Stomach (tissue), 9 donors: Measurements from ENCODE around the gene CREBBP. TPM values are rescaled to one million over a fixed set of nuclear protein-coding genes. Genes with fewer than 3 reads are reported as not detected.

Experiments used
- DNase-seq, 2 donors: peaks; one replicate each; pipeline versions ENCODE4 v3.0.0 to v3.0.0-alpha.2; 2013 to 2019
- H3K27ac ChIP-seq, 5 donors: fragments of 200-600 bp in 4 of 5; sonication (generic) in 4 of 5; one replicate each; pipeline ENCODE4 v1.5.1; 2013 to 2019; ENCODE audit warnings: mild to moderate bottlenecking in 1 of 5, moderate library complexity in 1 of 5
- H3K27me3 ChIP-seq, 3 donors: fragments of 200-600 bp; sonication (generic); one replicate each; pipeline ENCODE4 v1.5.1; 2017 to 2019; ENCODE audit warnings: mixed run types in 1 of 3
- H3K36me3 ChIP-seq, 4 donors: fragments of 200-600 bp; sonication (generic); 1 replicate in 3 of 4; 2 replicates in 1 of 4; pipeline ENCODE4 v1.5.1; 2016 to 2019
- H3K4me1 ChIP-seq, 4 donors: fragments of 200-600 bp; sonication (generic); one replicate each; pipeline ENCODE4 v1.5.1; 2016 to 2019
- H3K4me3 ChIP-seq, 4 donors: fragments of 200-600 bp; sonication (generic) in 3 of 4; one replicate each; pipeline ENCODE4 v1.5.1; 2016 to 2019; ENCODE audit warnings: mild to moderate bottlenecking in 1 of 4
- H3K9me3 ChIP-seq, 4 donors: fragments of 200-600 bp; sonication (generic); one replicate each; pipeline ENCODE4 v1.5.1; 2016 to 2019
- CTCF ChIP-seq, 7 experiments: fragments of 450-650 bp in 4 of 7; fragments of 200-600 bp in 3 of 7; sonication (generic) in 3 of 7; IDR thresholded peaks; one replicate each; pipeline ENCODE4 v1.5.1; 2016 to 2019; ENCODE audit warnings: antibody characterized with exemption in 7 of 7, control low read depth in 2 of 7, mild to moderate bottlenecking in 1 of 7
- EP300 ChIP-seq: sonication (generic); formaldehyde crosslinking; IDR thresholded peaks from one replicate; pipeline ENCODE4 v1.6.1; 2017; ENCODE audit warnings: antibody characterized with exemption
- POLR2A ChIP-seq, 4 donors: fragments of 450-650 bp; IDR thresholded peaks; one replicate each; pipeline ENCODE4 v1.6.1; 2016; ENCODE audit warnings: antibody characterized with exemption in 4 of 4, control low read depth in 2 of 4, mild to moderate bottlenecking in 1 of 4, moderate library complexity in 1 of 4
- POLR2AphosphoS5 ChIP-seq, 3 donors: sonication (generic); formaldehyde crosslinking; IDR thresholded peaks; one replicate each; pipeline ENCODE4 v1.6.1; 2016; ENCODE audit warnings: antibody characterized with exemption in 3 of 3
- whole genome bisulfite sequencing, 5 donors: extraction: QIAGEN DNeasy Blood & Tissue Kit in 3 of 5; methylation state at CpG; one replicate each; pipeline versions ENCODE4 v1.1.5 to v1.1.7; 2013 to 2018; 5-methylcytosine and 5-hydroxymethylcytosine counted together
- intact Hi-C: fragments of 100-400 bp; cut with DNase I; formaldehyde crosslinking; loops from one replicate; pipeline ENCODE4 v1.15.1; 2023; ENCODE audit warnings: low total_unique reads
- polyA plus RNA-seq, 3 donors: library from polyadenylated mRNA; stranded (reverse); fragments of 200-250 nt; gene quantifications; one replicate each; pipeline ENCODE4 v1.2.3, GENCODE V29; 2013
- total RNA-seq, 5 donors: library from RNA; depleted of rRNA; stranded (reverse); fragments of >200 nt; gene quantifications; one replicate each; pipeline versions ENCODE4 v1.1.0 to v1.2.3, GENCODE V29; 2014 to 2016
- donor health status: healthy with polysubstance abuse.
- donor health status: Bipolar disorder and iron deficiency.
- donor health status: healthy.

CREBBP gene
- total and polyA plus RNA-seq, 8 donors, result 6.7 to 116 (median 75.9) TPM

- H3K36me3 ChIP-seq, result peaks cover 81 to 100% (median 100%) of the 10 kb centered on the region in 4 donors
- intact Hi-C loops, result no loop called here
- no peak for DNase-seq
- no peak overlapping the region for H3K4me3 ChIP-seq
- no peaks in the 10 kb centered on the region for H3K9me3 ChIP-seq
- 90 to 96% (median 93%) methylated on average over 24 to 34 of the region's 34 CpGs for WGBS, 5 donors
- TF ChIP-seq POLR2AphosphoS5 (IDR thresholded peaks at IDR 0.05), result no peak
- no peak for TF ChIP-seq EP300
- no peak for TF ChIP-seq CTCF (IDR thresholded peaks at IDR 0.05)
- no peak for TF ChIP-seq POLR2A (IDR thresholded peaks at IDR 0.05)
- no peak overlapping the region for H3K27ac ChIP-seq
- H3K27me3 ChIP-seq, result no peaks in the 10 kb centered on the region
- no peaks in the 10 kb centered on the region for H3K4me1 ChIP-seq
These were observed 149.2 kb downstream of the CREBBP start for GRCh38 chr16:3731126-3731935.

DNA sequence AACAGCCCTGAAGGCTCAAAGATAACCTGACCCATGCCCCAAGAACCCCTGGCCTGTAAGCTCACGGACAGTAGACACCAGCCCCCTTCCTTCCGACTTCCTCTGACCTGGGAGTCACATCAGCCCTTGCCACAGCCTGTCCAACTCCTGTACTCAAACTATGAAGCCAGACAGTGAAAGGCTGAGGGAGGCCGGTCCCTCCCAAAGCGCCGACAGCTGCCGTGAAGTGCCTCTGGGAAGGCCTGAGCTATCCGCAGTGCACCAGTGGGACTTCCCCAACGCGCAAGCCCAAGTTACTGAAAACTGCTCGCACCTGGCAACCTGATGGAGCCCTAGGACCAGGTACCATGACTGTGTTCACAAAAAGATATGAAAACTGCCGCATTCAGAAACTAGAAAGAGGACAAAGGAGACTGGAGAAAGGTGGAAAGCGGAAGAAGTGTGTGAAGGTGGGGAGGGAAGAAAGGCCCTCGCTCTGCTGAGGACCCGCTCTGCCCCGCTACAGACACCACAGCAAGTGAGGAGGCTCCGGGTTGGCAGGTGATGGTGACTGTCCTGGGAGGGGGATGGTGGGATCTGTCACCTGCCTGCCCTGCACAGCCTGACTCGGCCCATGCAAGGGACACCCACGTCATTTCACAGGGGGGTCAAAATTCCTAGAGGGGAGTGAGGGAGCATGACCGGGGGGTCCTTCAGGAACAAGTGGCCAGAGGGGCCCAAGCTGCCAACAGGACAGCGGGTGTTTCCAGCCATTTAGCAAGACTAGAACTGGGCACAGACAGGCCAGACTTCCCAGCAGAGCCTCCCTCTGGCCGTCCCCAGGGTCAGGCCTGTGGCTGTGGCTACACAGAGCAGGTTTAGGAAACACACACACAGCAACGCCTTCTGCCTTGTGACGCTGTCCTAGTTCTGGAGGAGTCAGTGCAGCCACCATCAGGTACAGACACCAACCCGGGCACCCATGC, 150.1 kb downstream of the CREBBP start:
- Histone ChIP-seq H3K4me3 (no peak overlapping the region), H3K9me3 (no peaks in the 10 kb centered on the region), H3K27me3 (no peaks in the 10 kb centered on the region), H3K36me3 (peaks cover 72 to 100% (median 98%) of the 10 kb centered on the region in 4 donors), H3K27ac (no peak overlapping the region), H3K4me1 (no peaks in the 10 kb centered on the region)
- 87 to 93% (median 91%) methylated on average over 21 to 24 of the region's 24 CpGs for WGBS, 5 donors
- intact Hi-C loops, result no loop called here
- TF ChIP-seq POLR2A (IDR thresholded peaks at IDR 0.05) (no peak), EP300 (no peak), POLR2AphosphoS5 (IDR thresholded peaks at IDR 0.05) (no peak), CTCF (IDR thresholded peaks at IDR 0.05) (no peak)
- no peak for DNase-seq

GRCh38 chr16:3729161-3730112, 151.1 kb downstream of the CREBBP start:
- H3K4me3 ChIP-seq, result no peak overlapping the region
- H3K27me3 ChIP-seq, result no peaks in the 10 kb centered on the region
- no peaks in the 10 kb centered on the region for H3K9me3 ChIP-seq
- DNase-seq, result no peak
- no peak for TF ChIP-seq POLR2AphosphoS5 (IDR thresholded peaks at IDR 0.05)
- TF ChIP-seq EP300, result no peak
- no peak for TF ChIP-seq POLR2A (IDR thresholded peaks at IDR 0.05)
- TF ChIP-seq CTCF (IDR thresholded peaks at IDR 0.05), result no peak
- intact Hi-C loops, result no loop called here
- no peaks in the 10 kb centered on the region for H3K4me1 ChIP-seq
- 92 to 93% (median 92%) methylated on average over 36 to 49 of the region's 49 CpGs for WGBS, 5 donors
- peaks cover 63 to 91% (median 88%) of the 10 kb centered on the region in 4 donors for H3K36me3 ChIP-seq
- H3K27ac ChIP-seq, result no peak overlapping the region
